ENCODE data around the gene AKR1B15. TPM values are rescaled to one million over a fixed set of nuclear protein-coding genes. Genes with fewer than 3 reads are reported as not detected.

Gene AKR1B15
- total RNA-seq, 3 donors from 2014 or later: 0.33 to 5.6 (median 3.5) TPM

DNA sequence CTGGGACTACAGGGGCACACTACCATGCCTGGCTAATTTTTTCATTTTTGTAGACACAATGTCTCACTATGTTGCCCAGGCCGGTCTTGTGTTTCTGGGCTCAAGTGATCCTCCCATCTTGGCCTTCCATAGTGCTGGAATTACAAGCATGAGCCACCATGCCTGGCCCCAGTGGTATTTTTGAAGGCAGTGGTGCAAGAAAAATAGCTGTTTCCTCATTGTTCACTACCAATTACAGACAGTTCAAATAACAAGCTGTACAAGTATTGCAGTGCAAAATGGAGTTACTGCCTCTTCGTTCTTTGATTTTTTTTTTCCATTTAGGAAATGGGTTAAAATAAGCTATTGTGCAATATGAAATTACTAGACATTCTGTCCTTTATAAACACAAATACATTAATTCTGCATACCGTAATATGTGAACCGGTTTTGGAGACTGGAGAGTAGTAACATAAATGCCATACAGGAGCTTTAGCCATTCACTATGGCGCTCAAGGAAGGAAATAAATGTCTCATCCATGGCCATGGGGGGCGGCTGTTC lies 62.8 kb downstream of the AKR1B15 start:
- Histone ChIP-seq H3K4me3 (no peak overlapping the region), H3K4me1 (no peaks in the 10 kb centered on the region), H3K27me3 (no peaks in the 10 kb centered on the region), H3K9me3 (no peaks in the 10 kb centered on the region), H3K27ac (no peak overlapping the region), H3K36me3 (no peaks in the 10 kb centered on the region)
- intact Hi-C loops (cut with DNase I; ENCODE audit: low total_unique reads): no loop called here
- TF ChIP-seq POLR2AphosphoS5 (IDR thresholded peaks at IDR 0.05) (no peak), POLR2A (IDR thresholded peaks at IDR 0.05) (no peak), CTCF (IDR thresholded peaks at IDR 0.05) (no peak)
- no peak for DNase-seq (ENCODE audit: low spot score in 2 of 2)

GRCh38 chr7:134612197-134612596 lies 63.3 kb downstream of the AKR1B15 start:
- H3K4me3 ChIP-seq: no peak overlapping the region
- no peaks in the 10 kb centered on the region for H3K4me1 ChIP-seq
- no peaks in the 10 kb centered on the region for H3K9me3 ChIP-seq
- intact Hi-C loops (cut with DNase I; ENCODE audit: low total_unique reads): no loop called here
- DNase-seq (ENCODE audit: low spot score in 2 of 2): no peak
- no peaks in the 10 kb centered on the region for H3K27me3 ChIP-seq
- TF ChIP-seq POLR2A (IDR thresholded peaks at IDR 0.05): no peak
- TF ChIP-seq CTCF (IDR thresholded peaks at IDR 0.05): no peak
- TF ChIP-seq POLR2AphosphoS5 (IDR thresholded peaks at IDR 0.05): no peak
- no peaks in the 10 kb centered on the region for H3K36me3 ChIP-seq
- H3K27ac ChIP-seq: no peak overlapping the region

DNA sequence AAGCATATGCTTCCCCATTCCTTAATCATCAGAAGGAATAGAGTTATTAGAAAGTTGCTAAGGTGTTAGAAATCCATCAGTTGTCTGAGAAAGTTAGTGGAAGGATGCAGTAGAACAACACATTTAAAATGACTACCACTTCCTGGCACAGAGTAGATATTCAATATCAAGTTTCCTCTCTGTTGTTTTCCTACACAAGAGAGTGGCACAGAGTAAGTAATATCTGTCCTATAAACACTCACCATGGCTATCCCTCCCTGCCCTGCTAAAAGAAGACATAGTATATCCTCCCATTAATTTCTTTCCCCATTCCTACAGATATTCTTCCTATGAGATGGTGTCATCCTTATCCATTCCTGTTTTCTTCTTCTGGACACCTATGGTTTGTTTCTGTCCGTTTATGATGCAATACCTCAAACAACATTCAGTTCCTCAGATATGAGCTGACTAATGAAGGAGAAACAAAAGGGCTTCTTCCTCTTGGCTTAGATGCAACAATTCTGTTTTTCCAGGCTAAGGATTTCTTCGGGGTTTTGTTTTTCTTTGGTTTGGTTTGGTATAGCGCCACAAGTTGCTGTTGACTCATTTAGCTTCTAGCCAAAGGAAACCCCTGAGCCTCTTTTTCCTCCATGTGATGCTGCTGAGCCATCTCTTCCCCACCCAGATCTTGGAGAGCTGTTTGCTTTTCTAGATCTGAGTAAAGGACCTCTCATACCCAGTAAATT lies 64.9 kb downstream of the AKR1B15 start:
- Histone ChIP-seq H3K36me3 (no peaks in the 10 kb centered on the region), H3K27ac (peak overlapping the region; percentile 72 to 82), H3K27me3 (no peaks in the 10 kb centered on the region), H3K4me1 (no peaks in the 10 kb centered on the region), H3K4me3 (no peak overlapping the region), H3K9me3 (no peaks in the 10 kb centered on the region)
- TF ChIP-seq CTCF (IDR thresholded peaks at IDR 0.05): no peak
- no peak for TF ChIP-seq POLR2A (IDR thresholded peaks at IDR 0.05)
- TF ChIP-seq POLR2AphosphoS5 (IDR thresholded peaks at IDR 0.05): peak in 1 of 3 donors; percentile 15
- intact Hi-C loops (cut with DNase I; ENCODE audit: low total_unique reads): no loop called here
- DNase-seq (ENCODE audit: low spot score in 2 of 2): no peak

GRCh38 chr7:134616611-134617010 lies 67.7 kb downstream of the AKR1B15 start:
- Histone ChIP-seq H3K27ac (no peak overlapping the region), H3K4me1 (no peaks in the 10 kb centered on the region), H3K36me3 (no peaks in the 10 kb centered on the region), H3K9me3 (no peaks in the 10 kb centered on the region), H3K27me3 (no peaks in the 10 kb centered on the region), H3K4me3 (no peak overlapping the region)
- intact Hi-C loops (cut with DNase I; ENCODE audit: low total_unique reads): no loop called here
- TF ChIP-seq POLR2AphosphoS5 (IDR thresholded peaks at IDR 0.05): no peak
- TF ChIP-seq CTCF (IDR thresholded peaks at IDR 0.05): no peak
- no peak for TF ChIP-seq POLR2A (IDR thresholded peaks at IDR 0.05)
- DNase-seq (ENCODE audit: low spot score in 2 of 2): no peak

GRCh38 chr7:134618756-134619530 lies 70.0 kb downstream of the AKR1B15 start:
- Histone ChIP-seq H3K27ac (no peak overlapping the region), H3K4me1 (no peaks in the 10 kb centered on the region), H3K36me3 (no peaks in the 10 kb centered on the region), H3K27me3 (no peaks in the 10 kb centered on the region), H3K4me3 (no peak overlapping the region), H3K9me3 (no peaks in the 10 kb centered on the region)
- intact Hi-C loops (cut with DNase I; ENCODE audit: low total_unique reads): no loop called here
- TF ChIP-seq CTCF (IDR thresholded peaks at IDR 0.05) (no peak), POLR2A (IDR thresholded peaks at IDR 0.05) (no peak), POLR2AphosphoS5 (IDR thresholded peaks at IDR 0.05) (no peak)
- no peak for DNase-seq (ENCODE audit: low spot score in 2 of 2)
